ENCODE measurements around the gene UNC119.
"Not testable (repeated sequence)": the region's sequence is repeated elsewhere in the genome, so short reads cannot be mapped to it uniquely, and the experiment has no call there.

Gene UNC119

GRCh38 chr17:28578246-28579195, 26.1 kb upstream of the UNC119 start:
- no peaks in the 10 kb centered on the region for H3K27me3 Mint-ChIP-seq (ENCODE audit: low read depth, poor library complexity)
- H3K27ac Mint-ChIP-seq: no peak overlapping the region
- TF ChIP-seq, protein P1, sequence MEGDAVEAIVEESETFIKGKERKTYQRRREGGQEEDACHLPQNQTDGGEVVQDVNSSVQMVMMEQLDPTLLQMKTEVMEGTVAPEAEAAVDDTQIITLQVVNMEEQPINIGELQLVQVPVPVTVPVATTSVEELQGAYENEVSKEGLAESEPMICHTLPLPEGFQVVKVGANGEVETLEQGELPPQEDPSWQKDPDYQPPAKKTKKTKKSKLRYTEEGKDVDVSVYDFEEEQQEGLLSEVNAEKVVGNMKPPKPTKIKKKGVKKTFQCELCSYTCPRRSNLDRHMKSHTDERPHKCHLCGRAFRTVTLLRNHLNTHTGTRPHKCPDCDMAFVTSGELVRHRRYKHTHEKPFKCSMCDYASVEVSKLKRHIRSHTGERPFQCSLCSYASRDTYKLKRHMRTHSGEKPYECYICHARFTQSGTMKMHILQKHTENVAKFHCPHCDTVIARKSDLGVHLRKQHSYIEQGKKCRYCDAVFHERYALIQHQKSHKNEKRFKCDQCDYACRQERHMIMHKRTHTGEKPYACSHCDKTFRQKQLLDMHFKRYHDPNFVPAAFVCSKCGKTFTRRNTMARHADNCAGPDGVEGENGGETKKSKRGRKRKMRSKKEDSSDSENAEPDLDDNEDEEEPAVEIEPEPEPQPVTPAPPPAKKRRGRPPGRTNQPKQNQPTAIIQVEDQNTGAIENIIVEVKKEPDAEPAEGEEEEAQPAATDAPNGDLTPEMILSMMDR (IDR thresholded peaks at IDR 0.05): no peak
- no peaks in the 10 kb centered on the region for H3K9me3 Mint-ChIP-seq
- peaks cover 48% of the 10 kb centered on the region for H3K36me3 Mint-ChIP-seq (ENCODE audit: low read depth)
- DNase-seq: no peak
- H3K4me3 Mint-ChIP-seq: no peak overlapping the region
- H3K4me1 Mint-ChIP-seq: peaks cover 14% of the 10 kb centered on the region

GRCh38 chr17:28577466-28577824, 25.0 kb upstream of the UNC119 start:
- TF ChIP-seq, protein P1 (IDR thresholded peaks at IDR 0.05): no peak
- Mint-ChIP-seq H3K27ac (no peak overlapping the region), H3K4me3 (no peak overlapping the region), H3K9me3 (no peaks in the 10 kb centered on the region), H3K27me3 (ENCODE audit: low read depth, poor library complexity) (peaks cover 9% of the 10 kb centered on the region), H3K36me3 (ENCODE audit: low read depth) (peaks cover 53% of the 10 kb centered on the region), H3K4me1 (peaks cover 15% of the 10 kb centered on the region)
- DNase-seq: no peak

- Mint-ChIP-seq H3K9me3 (no peaks in the 10 kb centered on the region), H3K4me3 (peak within 1 kb of the TSS; percentile 83), H3K27ac (no peak within 1 kb of the TSS), H3K27me3 (ENCODE audit: low read depth, poor library complexity) (peaks cover 9% of the 10 kb centered on the region), H3K4me1 (peaks cover 21% of the 10 kb centered on the region), H3K36me3 (ENCODE audit: low read depth) (peaks cover 53% of the 10 kb centered on the region)
- TF ChIP-seq, protein P1 (IDR thresholded peaks at IDR 0.05): no peak
- peak; percentile 99 for DNase-seq
Observed at GRCh38 chr17:28576758-28577465, 24.5 kb upstream of the UNC119 start, which contains the start of gene ALDOC. Gene ALDOC, minus strand, starts transcription at chr17:28576895. Its CDS starts 1,363 bp downstream, at chr17:28575532.

DNA sequence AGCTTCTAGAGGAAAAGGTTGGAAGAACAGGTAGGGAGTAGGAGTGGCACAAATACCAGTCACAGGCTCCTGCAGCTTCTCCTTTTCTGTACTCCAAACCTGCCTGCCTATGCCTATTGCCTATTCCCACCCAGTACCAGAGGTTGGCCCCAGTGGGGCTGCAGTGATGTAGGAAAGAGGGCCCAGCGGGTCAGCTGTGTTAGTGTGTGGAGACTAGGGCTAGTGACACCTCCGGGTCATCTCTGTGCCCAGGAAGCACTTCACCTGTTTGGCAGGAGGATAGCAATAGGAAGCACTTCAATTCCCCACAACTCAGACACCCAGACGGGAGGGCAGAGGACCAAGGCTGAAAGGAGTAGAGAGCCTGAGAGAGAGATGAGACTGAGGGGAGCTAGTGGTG, 23.6 kb upstream of the UNC119 start:
- H3K4me3 Mint-ChIP-seq: peak overlapping the region; percentile 83
- H3K36me3 Mint-ChIP-seq (ENCODE audit: low read depth): peaks cover 53% of the 10 kb centered on the region
- H3K27ac Mint-ChIP-seq: not testable (repeated sequence)

GRCh38 chr17:28575126-28575795, 22.8 kb upstream of the UNC119 start:
- Mint-ChIP-seq H3K27me3 (ENCODE audit: low read depth, poor library complexity) (peaks cover 12% of the 10 kb centered on the region), H3K4me1 (peaks cover 31% of the 10 kb centered on the region), H3K9me3 (no peaks in the 10 kb centered on the region), H3K27ac (no peak overlapping the region), H3K36me3 (ENCODE audit: low read depth) (peaks cover 46% of the 10 kb centered on the region), H3K4me3 (no peak overlapping the region)
- no peak for DNase-seq
- TF ChIP-seq, protein P1 (IDR thresholded peaks at IDR 0.05): no peak

More for the DNA sequence above, 23.6 kb upstream of the UNC119 start:
- DNase-seq, H3K9me3 Mint-ChIP-seq: not testable (repeated sequence)
- Mint-ChIP-seq H3K27me3 (ENCODE audit: low read depth, poor library complexity) (peaks cover 12% of the 10 kb centered on the region), H3K4me1 (peaks cover 25% of the 10 kb centered on the region)

DNA sequence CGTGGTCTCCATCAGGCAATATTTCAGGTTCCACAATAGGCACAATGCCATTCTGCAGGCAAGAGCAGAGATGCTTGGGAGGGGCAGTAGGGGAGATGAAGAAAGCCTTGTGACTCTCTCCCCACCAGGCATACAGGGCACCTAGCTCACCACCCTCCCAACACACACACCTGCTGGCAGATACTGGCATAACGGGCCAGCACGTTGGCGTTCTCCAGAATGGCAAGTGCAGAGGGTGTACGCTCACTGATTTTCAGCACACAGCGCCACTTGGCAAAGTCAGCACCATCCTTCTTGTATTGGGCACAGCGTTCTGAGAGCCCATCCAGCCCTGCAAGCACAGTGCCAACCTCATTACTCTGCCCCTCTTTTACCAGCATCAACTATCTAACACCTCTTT, 22.1 kb upstream of the UNC119 start:
- no peak overlapping the region for H3K27ac Mint-ChIP-seq
- DNase-seq: no peak
- H3K4me1 Mint-ChIP-seq: peaks cover 39% of the 10 kb centered on the region

More for the DNA sequence above, 22.1 kb upstream of the UNC119 start:
- Mint-ChIP-seq H3K36me3 (ENCODE audit: low read depth) (peaks cover 44% of the 10 kb centered on the region), H3K9me3 (no peaks in the 10 kb centered on the region), H3K27me3 (ENCODE audit: low read depth, poor library complexity) (peaks cover 12% of the 10 kb centered on the region), H3K4me3 (no peak overlapping the region)
- TF ChIP-seq, protein P1 (IDR thresholded peaks at IDR 0.05): no peak

All from nephron progenitor cell (in vitro differentiated cells).